C1 segment of cervical spinal cord (tissue), 14 donors: ENCODE data around the gene CYP2R1.

Experiments used
- DNase-seq, 14 donors: peaks; one replicate each; lab custom pipeline; 2025; lab: John Stamatoyannopoulos, UW

CYP2R1 gene

GRCh38 chr11:14892036-14892556 lies at the start of gene CYP2R1:
TSS of gene CYP2R1 (minus strand) at chr11:14892231. CDS start at chr11:14892205, 26 bp downstream.
- DNase-seq, result peak; percentile 48 to 94 (median 86)

- DNase-seq, result no peak
Observed at GRCh38 chr11:14938936-14939335, 46.9 kb upstream of the CYP2R1 start.

GRCh38 chr11:14934641-14935351 lies 42.8 kb upstream of the CYP2R1 start:
- DNase-seq, result no peak

- DNase-seq, result no peak
Observed at GRCh38 chr11:14932447-14932846, 40.4 kb upstream of the CYP2R1 start.

- DNase-seq, result no peak
Observed at GRCh38 chr11:14930369-14930768, 38.3 kb upstream of the CYP2R1 start.

GRCh38 chr11:14927146-14927545 lies 35.1 kb upstream of the CYP2R1 start:
- DNase-seq, result no peak

GRCh38 chr11:14924318-14924717 lies 32.3 kb upstream of the CYP2R1 start:
- DNase-seq, result no peak

- DNase-seq, result no peak
Observed at GRCh38 chr11:14916403-14916802, 24.4 kb upstream of the CYP2R1 start.

- no peak for DNase-seq
Observed at GRCh38 chr11:14914536-14914935, 22.5 kb upstream of the CYP2R1 start.

GRCh38 chr11:14908214-14908880 lies 16.3 kb upstream of the CYP2R1 start:
- peak in 2 of 14 donors; percentile 10 to 59 for DNase-seq

- peak in 13 of 14 donors; percentile 15 to 77 (median 40) for DNase-seq
Observed at GRCh38 chr11:14907411-14908213, 15.6 kb upstream of the CYP2R1 start.

GRCh38 chr11:14906993-14907392 lies 15.0 kb upstream of the CYP2R1 start:
- peak in 1 of 14 donors; percentile 31 for DNase-seq

GRCh38 chr11:14906578-14906977 lies 14.5 kb upstream of the CYP2R1 start:
- DNase-seq, result no peak

- peak in 9 of 14 donors; percentile 7 to 65 (median 37) for DNase-seq
Observed at GRCh38 chr11:14905104-14906033, 13.3 kb upstream of the CYP2R1 start.

GRCh38 chr11:14904745-14905103 lies 12.7 kb upstream of the CYP2R1 start:
- DNase-seq, result peak in 12 of 14 donors; percentile 32 to 80 (median 59)

- no peak for DNase-seq
Observed at GRCh38 chr11:14902650-14903350, 10.8 kb upstream of the CYP2R1 start.

GRCh38 chr11:14898906-14899305 lies 6.9 kb upstream of the CYP2R1 start:
- DNase-seq, result no peak

GRCh38 chr11:14898355-14898754 lies 6.3 kb upstream of the CYP2R1 start:
- DNase-seq, result no peak

GRCh38 chr11:14894657-14895598 lies 2.9 kb upstream of the CYP2R1 start:
- DNase-seq, result peak in 5 of 14 donors; percentile 8 to 29 (median 14)
